ENCODE data around the gene IL19. TPM values are rescaled to one million over a fixed set of nuclear protein-coding genes. Genes with fewer than 3 reads are reported as not detected.

The IL19 gene
- total RNA-seq, 3 donors from 2014 or later: 0.19 TPM; not detected in 2

DNA sequence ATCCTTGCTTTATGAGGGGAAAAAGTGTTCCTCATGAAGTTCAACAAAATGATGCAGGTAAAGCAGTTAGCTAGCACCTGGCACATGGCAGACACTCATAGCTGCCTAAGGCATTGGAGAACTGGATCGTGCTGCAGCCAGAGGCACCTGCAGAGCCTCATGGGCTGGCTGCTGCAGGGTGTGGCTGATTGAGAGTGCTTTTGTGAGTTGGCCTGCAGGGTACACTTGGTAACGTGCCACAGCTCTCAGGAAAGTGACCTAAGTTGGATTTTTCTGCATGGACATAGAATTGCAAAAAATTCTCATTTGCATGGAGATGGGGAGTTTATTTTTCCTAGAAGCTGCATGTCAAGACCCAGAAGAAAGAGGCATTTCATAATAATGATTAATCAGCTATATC lies 63.2 kb downstream of the IL19 start:
- no peaks in the 10 kb centered on the region for H3K9me3 Mint-ChIP-seq
- ATAC-seq: no peak

DNA sequence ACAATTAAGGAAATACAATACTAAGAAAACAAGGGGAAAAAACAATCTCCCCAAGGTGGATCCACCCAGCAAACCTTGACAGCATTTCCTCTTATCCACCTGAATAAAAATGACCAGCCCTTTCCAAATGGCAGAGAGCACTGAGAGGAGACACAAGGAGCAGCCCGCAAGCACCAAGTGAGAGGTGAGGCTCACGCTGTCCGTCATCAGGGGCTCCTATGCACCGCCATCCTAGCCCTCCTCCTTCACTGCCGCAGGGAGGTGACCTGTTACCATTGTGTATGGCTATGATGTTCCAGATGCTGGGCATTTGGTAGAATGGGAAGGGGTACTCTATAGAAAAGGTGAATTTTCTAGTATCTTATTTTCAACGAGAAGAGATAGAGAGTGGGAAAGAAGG lies 63.6 kb downstream of the IL19 start:
- Mint-ChIP-seq H3K9me3 (no peaks in the 10 kb centered on the region), H3K4me1 (ENCODE audit: low read depth) (peaks cover 24% of the 10 kb centered on the region), H3K4me3 (no peak overlapping the region), H3K36me3 (ENCODE audit: insufficient read depth) (no peaks in the 10 kb centered on the region), H3K27me3 (ENCODE audit: low read depth) (peaks cover 4% of the 10 kb centered on the region)
- no peak for DNase-seq
- no peak for ATAC-seq

More for the DNA sequence above, 63.2 kb downstream of the IL19 start:
- peaks cover 28% of the 10 kb centered on the region for H3K4me1 Mint-ChIP-seq (ENCODE audit: low read depth)
- H3K27me3 Mint-ChIP-seq (ENCODE audit: low read depth): peaks cover 4% of the 10 kb centered on the region
- H3K4me3 Mint-ChIP-seq: no peak overlapping the region
- no peaks in the 10 kb centered on the region for H3K36me3 Mint-ChIP-seq (ENCODE audit: insufficient read depth)
- no peak for DNase-seq

DNA sequence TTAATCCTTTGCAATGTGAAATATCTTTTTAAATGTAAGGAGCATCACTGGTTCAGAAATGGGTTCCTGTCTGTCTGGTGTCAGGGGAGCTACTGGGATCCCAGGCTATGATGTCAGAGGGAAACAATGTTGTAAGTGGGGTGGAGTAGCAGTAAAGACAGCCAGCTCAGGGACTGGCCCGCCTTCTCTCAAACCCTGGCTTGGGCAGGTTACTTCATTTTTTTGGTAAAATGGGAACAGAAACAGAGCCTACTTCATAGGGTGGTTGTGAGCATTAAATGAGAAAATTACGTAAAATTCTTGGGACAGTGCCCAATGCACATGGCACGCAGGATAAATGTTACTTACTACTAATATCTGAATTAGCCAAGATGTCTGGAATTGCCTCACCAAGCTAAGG lies 64.1 kb downstream of the IL19 start:
- ATAC-seq: no peak
- no peak overlapping the region for H3K4me3 Mint-ChIP-seq
- H3K36me3 Mint-ChIP-seq (ENCODE audit: insufficient read depth): no peaks in the 10 kb centered on the region
- H3K9me3 Mint-ChIP-seq: no peaks in the 10 kb centered on the region
- peaks cover 19% of the 10 kb centered on the region for H3K4me1 Mint-ChIP-seq (ENCODE audit: low read depth)
- H3K27me3 Mint-ChIP-seq (ENCODE audit: low read depth): peaks cover 4% of the 10 kb centered on the region
- DNase-seq: no peak

DNA sequence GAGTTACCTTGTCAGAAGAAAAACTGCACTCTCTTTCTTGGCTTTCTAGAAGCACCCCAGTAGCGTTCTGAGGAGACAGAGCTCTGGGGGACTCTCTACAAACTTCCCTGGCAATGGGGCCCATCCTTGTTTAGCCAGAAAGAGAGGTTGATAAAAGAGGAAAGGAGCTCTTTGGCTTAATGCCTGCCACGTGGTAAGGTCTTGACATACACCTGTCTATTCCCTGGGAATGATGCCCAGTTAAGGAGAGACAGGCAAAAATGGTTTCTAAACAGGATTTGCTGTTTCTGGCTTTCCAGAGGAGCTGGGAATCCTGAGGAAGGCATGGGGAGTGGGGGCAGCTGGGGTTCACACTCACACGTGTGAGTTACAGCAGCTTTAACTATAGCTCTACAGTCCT lies 64.6 kb downstream of the IL19 start:
- Mint-ChIP-seq H3K9me3 (no peaks in the 10 kb centered on the region), H3K27me3 (ENCODE audit: low read depth) (peaks cover 4% of the 10 kb centered on the region), H3K36me3 (ENCODE audit: insufficient read depth) (no peaks in the 10 kb centered on the region), H3K4me1 (ENCODE audit: low read depth) (peaks cover 15% of the 10 kb centered on the region), H3K4me3 (no peak overlapping the region)
- DNase-seq (no peak), ATAC-seq (no peak)

DNA sequence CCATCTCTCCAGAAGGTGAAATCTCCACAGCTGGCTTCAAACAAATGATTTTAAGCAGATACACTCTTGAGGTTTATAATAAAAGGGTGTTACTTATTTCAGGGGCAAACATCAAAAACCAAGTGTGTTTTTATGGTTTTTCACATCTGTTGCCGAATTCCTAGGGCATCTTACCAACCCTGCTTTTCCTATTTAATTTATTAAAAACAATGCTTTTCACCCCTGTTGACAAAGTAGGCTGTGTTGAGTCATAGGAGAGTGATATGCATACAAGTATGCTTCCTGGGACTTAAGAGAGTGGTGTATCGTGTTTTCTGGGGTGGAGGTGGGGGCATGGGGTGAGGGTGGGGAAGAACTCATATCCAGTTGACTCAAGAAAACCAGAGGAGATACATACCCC lies 65.5 kb downstream of the IL19 start:
- DNase-seq (no peak), ATAC-seq (no peak)
- Mint-ChIP-seq H3K4me3 (no peak overlapping the region), H3K9me3 (no peaks in the 10 kb centered on the region), H3K36me3 (ENCODE audit: insufficient read depth) (no peaks in the 10 kb centered on the region), H3K4me1 (ENCODE audit: low read depth) (peaks cover 16% of the 10 kb centered on the region), H3K27me3 (ENCODE audit: low read depth) (peaks cover 4% of the 10 kb centered on the region)

DNA sequence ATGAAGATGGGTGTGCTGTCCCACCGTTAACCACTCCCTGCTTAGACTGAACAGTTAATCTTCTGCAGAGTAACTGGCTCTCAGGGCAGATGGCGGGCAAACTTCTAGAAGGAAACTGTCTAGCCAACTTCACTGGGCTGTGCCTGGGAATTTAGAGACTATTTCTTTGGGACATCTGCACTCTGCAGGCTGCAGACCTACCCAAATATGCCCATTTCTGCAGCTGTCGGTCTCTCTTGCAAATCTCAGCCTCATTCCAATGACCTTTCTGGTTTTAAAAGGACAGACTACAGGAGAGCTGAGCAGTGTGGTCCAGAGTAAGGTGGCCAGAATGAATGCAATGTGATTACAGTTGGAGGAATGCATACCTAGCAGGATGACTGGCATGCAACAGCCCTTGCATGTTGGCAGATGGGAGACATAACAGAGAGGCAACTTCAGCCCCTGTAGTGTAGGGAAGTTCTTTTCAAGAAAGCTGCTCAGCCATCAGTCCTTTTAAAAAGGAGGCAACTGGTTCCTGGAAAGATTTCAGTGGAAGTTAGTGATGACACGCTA lies 68.5 kb downstream of the IL19 start:
- Mint-ChIP-seq H3K27me3 (ENCODE audit: low read depth) (peaks cover 4% of the 10 kb centered on the region), H3K36me3 (ENCODE audit: insufficient read depth) (no peaks in the 10 kb centered on the region), H3K4me3 (no peak overlapping the region), H3K4me1 (ENCODE audit: low read depth) (peaks cover 3% of the 10 kb centered on the region), H3K9me3 (no peaks in the 10 kb centered on the region)
- ATAC-seq: no peak
- DNase-seq: no peak

DNA sequence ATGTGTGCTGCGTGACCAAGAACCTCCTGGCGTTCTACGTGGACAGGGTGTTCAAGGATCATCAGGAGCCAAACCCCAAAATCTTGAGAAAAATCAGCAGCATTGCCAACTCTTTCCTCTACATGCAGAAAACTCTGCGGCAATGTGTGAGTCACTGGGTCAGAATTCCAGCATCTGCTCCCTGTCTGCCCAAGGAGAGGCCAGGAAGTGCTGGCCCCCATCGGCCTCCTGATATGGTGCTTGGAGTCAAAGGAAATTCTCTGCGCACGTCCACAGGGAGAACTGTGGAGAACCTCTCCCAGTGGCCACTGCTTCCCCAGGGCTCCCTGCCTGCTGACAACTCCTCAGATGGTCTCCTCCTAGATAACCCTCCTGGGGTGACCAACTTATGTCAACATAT lies 69.3 kb downstream of the IL19 start:
- DNase-seq (no peak), ATAC-seq (no peak)
- no peak overlapping the region for H3K4me3 Mint-ChIP-seq
- H3K36me3 Mint-ChIP-seq (ENCODE audit: insufficient read depth): no peaks in the 10 kb centered on the region
- H3K27me3 Mint-ChIP-seq (ENCODE audit: low read depth): no peaks in the 10 kb centered on the region
- H3K9me3 Mint-ChIP-seq: no peaks in the 10 kb centered on the region
- H3K4me1 Mint-ChIP-seq (ENCODE audit: low read depth): peaks cover 3% of the 10 kb centered on the region

DNA sequence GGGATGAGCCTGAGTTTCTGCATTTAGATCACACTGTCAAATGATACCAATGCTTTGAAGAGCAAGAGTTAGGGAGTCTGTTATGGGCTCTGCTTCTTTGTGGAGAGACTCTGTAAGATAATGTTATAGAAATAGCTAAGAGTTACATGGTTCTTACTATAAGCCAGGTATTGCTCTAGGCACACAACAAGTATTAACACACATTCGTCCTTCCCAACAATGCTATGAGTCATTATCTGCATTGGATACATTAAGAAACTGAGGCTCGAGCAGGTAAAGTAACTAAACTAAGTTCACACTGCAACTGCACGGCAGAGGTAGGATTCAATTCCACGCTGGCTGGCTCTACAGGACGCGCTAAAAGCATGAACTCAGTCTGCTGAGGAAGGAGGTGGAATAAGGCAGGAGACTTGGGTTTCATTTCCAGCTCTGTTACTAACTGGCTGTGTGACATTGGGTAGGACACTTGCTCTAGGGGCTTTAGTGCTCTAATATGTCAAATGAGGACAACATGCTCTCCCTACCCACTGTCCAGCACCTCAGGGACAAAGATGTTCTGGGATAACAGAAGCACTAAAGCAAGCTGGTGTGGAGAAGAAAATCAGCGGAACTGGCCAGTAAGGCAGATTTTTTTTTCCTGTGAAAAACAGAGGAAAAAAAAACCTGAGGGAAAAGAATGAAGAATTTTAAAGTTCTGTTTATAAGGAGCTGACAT lies 71.2 kb downstream of the IL19 start:
- DNase-seq: no peak
- Mint-ChIP-seq H3K4me3 (no peak overlapping the region), H3K9me3 (no peaks in the 10 kb centered on the region), H3K36me3 (ENCODE audit: insufficient read depth) (no peaks in the 10 kb centered on the region), H3K4me1 (ENCODE audit: low read depth) (peaks cover 3% of the 10 kb centered on the region), H3K27me3 (ENCODE audit: low read depth) (no peaks in the 10 kb centered on the region)
- ATAC-seq: no peak

DNA sequence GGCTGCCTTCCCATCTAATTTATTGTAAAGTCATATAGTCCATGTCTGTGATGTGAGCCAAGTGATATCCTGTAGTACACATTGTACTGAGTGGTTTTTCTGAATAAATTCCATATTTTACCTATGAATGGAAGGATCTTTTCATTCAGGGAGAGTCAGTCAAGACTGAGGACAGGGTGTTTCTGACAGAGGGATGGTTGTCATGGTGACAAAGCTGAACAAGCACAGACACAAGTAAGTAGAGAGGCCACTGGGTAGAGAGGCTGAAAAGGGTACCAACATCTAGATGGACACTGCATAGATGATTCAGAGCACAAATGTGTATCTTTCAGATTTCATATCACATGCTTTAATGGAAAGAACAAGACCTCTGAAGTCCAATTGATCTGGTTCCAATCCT lies 72.3 kb downstream of the IL19 start:
- DNase-seq (no peak), ATAC-seq (no peak)
- Mint-ChIP-seq H3K4me1 (ENCODE audit: low read depth) (peaks cover 3% of the 10 kb centered on the region), H3K4me3 (no peak overlapping the region), H3K36me3 (ENCODE audit: insufficient read depth) (no peaks in the 10 kb centered on the region), H3K27me3 (ENCODE audit: low read depth) (peaks cover 2% of the 10 kb centered on the region), H3K9me3 (no peaks in the 10 kb centered on the region)

DNA sequence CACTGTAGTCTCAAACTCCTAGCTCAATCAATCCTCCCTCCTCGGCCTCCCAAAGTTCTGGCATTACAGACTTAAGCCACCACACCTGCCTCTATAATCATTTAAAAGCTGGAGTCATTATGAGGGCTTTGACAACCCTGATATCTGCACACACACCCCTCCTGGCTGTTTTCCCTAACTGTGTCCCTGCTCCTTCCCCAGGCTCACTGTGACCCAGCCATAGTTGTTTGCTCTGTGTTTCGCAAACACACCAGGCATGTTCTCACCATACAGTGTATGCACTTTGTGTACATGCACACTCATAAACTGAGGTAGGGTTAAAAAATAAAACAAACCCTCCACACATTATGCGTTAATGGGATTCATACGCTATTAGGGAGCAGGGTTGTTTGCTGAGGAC lies 73.1 kb downstream of the IL19 start:
- Mint-ChIP-seq H3K27me3 (ENCODE audit: low read depth) (peaks cover 6% of the 10 kb centered on the region), H3K9me3 (no peaks in the 10 kb centered on the region), H3K4me1 (ENCODE audit: low read depth) (peaks cover 3% of the 10 kb centered on the region), H3K4me3 (no peak overlapping the region), H3K36me3 (ENCODE audit: insufficient read depth) (peaks cover 3% of the 10 kb centered on the region)
- ATAC-seq (no peak), DNase-seq (no peak)

DNA sequence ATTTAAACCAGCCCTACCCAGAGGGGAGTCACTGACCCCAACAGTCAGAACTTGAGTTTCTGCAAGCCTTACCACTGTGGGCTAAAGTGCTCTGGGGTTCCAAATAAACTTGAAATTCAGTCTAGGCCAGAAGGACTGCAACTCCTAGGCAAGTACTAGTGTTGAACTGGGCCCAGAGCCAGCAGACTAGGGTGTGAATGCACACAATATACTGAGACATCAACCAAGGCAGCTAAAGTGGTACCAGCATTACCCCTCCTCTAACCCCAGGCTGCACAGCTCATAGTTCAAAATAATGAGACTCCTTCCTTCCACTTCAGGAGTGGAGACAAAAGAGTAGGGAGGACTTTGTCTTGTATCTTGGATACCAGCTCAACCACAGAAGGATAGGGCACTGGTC lies 75.9 kb downstream of the IL19 start:
- peaks cover 3% of the 10 kb centered on the region for H3K36me3 Mint-ChIP-seq (ENCODE audit: insufficient read depth)
- DNase-seq: no peak
- H3K9me3 Mint-ChIP-seq: no peaks in the 10 kb centered on the region
- H3K27me3 Mint-ChIP-seq (ENCODE audit: low read depth): peaks cover 7% of the 10 kb centered on the region
- H3K4me1 Mint-ChIP-seq (ENCODE audit: low read depth): no peaks in the 10 kb centered on the region
- no peak overlapping the region for H3K4me3 Mint-ChIP-seq
- no peak for ATAC-seq

DNA sequence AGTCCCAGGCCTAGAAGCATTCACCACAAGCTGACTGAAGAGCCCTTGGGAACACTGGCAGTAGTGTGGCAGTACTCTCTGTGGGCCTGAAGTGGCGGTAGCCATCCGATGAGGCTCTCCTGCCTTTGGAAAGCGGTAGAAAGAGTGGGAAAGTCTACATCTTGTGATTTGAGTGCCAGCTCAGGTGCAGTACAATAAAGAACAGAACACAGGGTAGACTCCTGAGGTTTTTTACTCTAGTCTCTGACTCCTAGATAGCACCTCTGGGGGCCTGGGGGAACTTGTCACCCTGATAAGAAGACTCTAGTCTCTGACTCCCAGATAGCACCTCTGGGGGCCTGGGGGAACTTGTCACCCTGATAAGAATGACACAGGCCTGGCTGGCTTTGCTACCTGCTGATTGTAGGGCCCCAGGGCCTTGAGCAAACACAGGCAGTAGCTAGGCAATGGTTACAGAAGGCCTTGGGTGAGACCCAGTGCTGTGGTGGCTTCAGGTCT lies 76.8 kb downstream of the IL19 start:
- Mint-ChIP-seq H3K36me3 (ENCODE audit: insufficient read depth) (peaks cover 3% of the 10 kb centered on the region), H3K4me1 (ENCODE audit: low read depth) (no peaks in the 10 kb centered on the region), H3K9me3 (no peaks in the 10 kb centered on the region), H3K27me3 (ENCODE audit: low read depth) (peaks cover 9% of the 10 kb centered on the region), H3K4me3 (no peak overlapping the region)
- DNase-seq (no peak), ATAC-seq (no peak)

DNA sequence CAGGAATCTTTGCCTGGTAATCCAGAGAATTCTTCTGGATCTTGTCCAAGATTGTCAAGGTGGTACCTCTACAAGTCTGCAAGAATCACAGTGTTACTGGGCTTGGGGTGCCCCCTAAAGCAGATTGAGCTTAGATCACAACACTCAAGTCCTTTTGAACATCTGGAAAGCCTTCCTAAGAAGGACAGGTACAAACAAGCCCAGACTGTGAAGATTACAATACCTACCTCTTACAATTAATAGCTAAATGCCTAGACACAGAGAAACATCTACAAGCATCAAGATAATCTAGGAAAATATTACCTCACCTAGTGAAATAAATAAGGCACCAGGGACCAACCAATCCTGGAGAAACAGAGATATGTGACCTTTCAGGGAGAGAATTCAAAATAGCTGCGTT lies 77.4 kb downstream of the IL19 start:
- ATAC-seq (no peak), DNase-seq (no peak)
- Mint-ChIP-seq H3K9me3 (no peaks in the 10 kb centered on the region), H3K4me1 (ENCODE audit: low read depth) (no peaks in the 10 kb centered on the region), H3K36me3 (ENCODE audit: insufficient read depth) (peaks cover 3% of the 10 kb centered on the region), H3K4me3 (no peak overlapping the region), H3K27me3 (ENCODE audit: low read depth) (peaks cover 9% of the 10 kb centered on the region)

DNA sequence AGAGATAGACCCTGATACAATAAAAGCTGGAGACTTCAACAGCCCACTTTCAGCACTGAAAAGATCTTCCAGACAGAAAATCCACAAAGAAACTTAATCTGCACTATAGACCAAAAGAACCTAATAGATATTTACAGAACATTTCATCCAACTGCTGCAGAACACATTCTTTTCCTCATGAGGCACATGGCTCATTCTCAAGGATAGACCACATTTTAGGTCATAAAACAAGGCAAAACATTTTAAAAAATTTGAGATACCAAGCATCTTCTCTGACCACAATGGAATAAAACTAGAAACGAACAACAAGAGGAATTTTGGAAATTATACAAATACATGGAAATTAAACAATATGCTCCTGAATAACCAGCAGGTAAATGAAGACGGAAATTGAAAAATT lies 79.8 kb downstream of the IL19 start:
- peaks cover 9% of the 10 kb centered on the region for H3K27me3 Mint-ChIP-seq (ENCODE audit: low read depth)
- no peaks in the 10 kb centered on the region for H3K4me1 Mint-ChIP-seq (ENCODE audit: low read depth)
- no peak for ATAC-seq
- DNase-seq: no peak
- peaks cover 5% of the 10 kb centered on the region for H3K9me3 Mint-ChIP-seq
- H3K4me3 Mint-ChIP-seq: no peak overlapping the region
- peaks cover 3% of the 10 kb centered on the region for H3K36me3 Mint-ChIP-seq (ENCODE audit: insufficient read depth)

DNA sequence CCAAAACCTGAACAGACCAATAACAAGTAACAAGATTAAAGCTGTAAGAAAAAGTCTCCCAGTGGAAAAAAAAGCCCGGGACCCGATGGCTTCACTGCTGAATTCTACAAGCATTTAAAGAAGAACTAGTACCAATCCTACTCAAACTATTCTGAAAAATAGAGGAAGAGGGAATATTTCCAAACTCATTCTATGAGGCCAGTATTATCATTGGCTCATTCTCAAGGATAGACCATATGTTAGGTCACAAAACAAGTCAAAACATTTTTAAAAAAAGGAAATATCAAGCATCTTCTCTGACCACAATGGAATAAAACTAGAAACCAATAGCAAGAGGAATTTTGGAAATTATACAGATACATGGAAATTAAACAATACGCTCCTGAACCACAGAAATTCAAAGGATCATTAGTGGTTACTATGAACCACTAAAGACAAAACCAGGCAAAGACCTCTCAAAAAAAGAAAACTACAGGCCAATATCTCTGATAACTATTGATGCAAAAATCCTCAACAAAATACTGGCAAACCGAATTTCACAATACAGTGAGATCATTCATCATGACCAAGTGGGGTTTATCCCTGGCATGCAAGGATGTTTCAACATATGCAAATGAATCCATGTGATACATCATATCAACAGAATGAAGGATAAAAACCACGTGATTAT lies 80.9 kb downstream of the IL19 start:
- DNase-seq (no peak), ATAC-seq (no peak)
- Mint-ChIP-seq H3K27me3 (ENCODE audit: low read depth) (peaks cover 9% of the 10 kb centered on the region), H3K9me3 (peaks cover 5% of the 10 kb centered on the region), H3K4me3 (no peak overlapping the region), H3K4me1 (ENCODE audit: low read depth) (peaks cover under 1% of the 10 kb centered on the region), H3K36me3 (ENCODE audit: insufficient read depth) (peaks cover 3% of the 10 kb centered on the region)

Data from activated T-cell treated with anti-CD3 and anti-CD28 coated beads, Interleukin-2, amount 50 U/mL, for 4 hours (primary cell).